HEK293 (cell line): Measurements from ENCODE around the gene CBS.
"Not testable (repeated sequence)": the region's sequence is repeated elsewhere in the genome, so short reads cannot be mapped to it uniquely, and the experiment has no call there.

Experiments
- IKZF3 ChIP-seq: fragments of 450-650 bp; IDR thresholded peaks from 2 replicates; pipeline ENCODE4 v1.5.0; 2018; ENCODE audit warnings: missing biosample characterization, mild to moderate bottlenecking, missing genetic modification characterization, moderate library complexity
- ZNF155 ChIP-seq: fragments of 450-650 bp; formaldehyde crosslinking; IDR thresholded peaks from 2 replicates; pipeline ENCODE4 v1.5.1; 2016; ENCODE audit warnings: missing biosample characterization, missing genetic modification characterization
- ZNF184 ChIP-seq: fragments of 450-650 bp; IDR thresholded peaks from 2 replicates; pipeline ENCODE4 v1.5.1; 2018; ENCODE audit warnings: missing biosample characterization, mild to moderate bottlenecking, missing genetic modification characterization
- ZNF202 ChIP-seq: fragments of 450-650 bp; formaldehyde crosslinking; IDR thresholded peaks from 2 replicates; pipeline ENCODE4 v1.5.1; 2016; ENCODE audit warnings: missing biosample characterization, missing genetic modification characterization, borderline replicate concordance
- TF ChIP-seq, protein P1 (sequence below): fragments of 450-650 bp; formaldehyde crosslinking; IDR thresholded peaks from 2 replicates; pipeline ENCODE4 v1.5.1; 2016; ENCODE audit warnings: missing biosample characterization, missing genetic modification characterization
- TF ChIP-seq, protein P2 (sequence below): fragments of 450-650 bp; formaldehyde crosslinking; IDR thresholded peaks from 2 replicates; pipeline ENCODE4 v1.5.1; 2016; ENCODE audit warnings: missing biosample characterization, missing genetic modification characterization
- TF ChIP-seq, protein P3 (sequence below): fragments of 450-650 bp; formaldehyde crosslinking; IDR thresholded peaks from 2 replicates; pipeline ENCODE4 v1.5.1; 2016; ENCODE audit warnings: missing biosample characterization, missing genetic modification characterization
- TF ChIP-seq, protein P4 (sequence below): fragments of 450-650 bp; formaldehyde crosslinking; conservative IDR thresholded peaks from 2 replicates; pipeline ENCODE4 v1.5.1; 2016; ENCODE audit warnings: low read depth, missing biosample characterization, missing genetic modification characterization

DNA sequence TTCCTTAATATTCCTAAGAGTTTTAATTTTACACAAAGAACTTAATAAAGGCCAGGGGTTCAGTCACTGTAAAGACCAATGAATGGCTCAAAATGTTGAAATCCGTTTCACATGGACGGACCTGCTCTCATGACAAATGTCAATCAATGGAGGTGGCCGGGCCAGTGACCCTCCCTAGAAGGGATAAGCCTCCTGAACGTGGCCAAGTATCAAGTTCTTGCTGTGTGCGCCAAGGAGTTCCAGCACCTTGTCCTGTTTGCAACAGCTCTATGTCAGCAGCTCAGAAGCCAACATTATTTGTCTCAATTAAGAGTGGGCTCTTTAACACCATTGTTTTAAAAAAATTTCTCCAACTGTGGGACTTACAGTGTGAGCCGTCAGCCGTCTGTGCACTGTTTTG lies 25.4 kb upstream of the CBS start:
- not testable (repeated sequence) for TF ChIP-seq ZNF184; IKZF3 (tag by site-specific recombination); ZNF202 (tag by site-specific recombination); ZNF155 (tag by site-specific recombination)
- TF ChIP-seq, protein P1, sequence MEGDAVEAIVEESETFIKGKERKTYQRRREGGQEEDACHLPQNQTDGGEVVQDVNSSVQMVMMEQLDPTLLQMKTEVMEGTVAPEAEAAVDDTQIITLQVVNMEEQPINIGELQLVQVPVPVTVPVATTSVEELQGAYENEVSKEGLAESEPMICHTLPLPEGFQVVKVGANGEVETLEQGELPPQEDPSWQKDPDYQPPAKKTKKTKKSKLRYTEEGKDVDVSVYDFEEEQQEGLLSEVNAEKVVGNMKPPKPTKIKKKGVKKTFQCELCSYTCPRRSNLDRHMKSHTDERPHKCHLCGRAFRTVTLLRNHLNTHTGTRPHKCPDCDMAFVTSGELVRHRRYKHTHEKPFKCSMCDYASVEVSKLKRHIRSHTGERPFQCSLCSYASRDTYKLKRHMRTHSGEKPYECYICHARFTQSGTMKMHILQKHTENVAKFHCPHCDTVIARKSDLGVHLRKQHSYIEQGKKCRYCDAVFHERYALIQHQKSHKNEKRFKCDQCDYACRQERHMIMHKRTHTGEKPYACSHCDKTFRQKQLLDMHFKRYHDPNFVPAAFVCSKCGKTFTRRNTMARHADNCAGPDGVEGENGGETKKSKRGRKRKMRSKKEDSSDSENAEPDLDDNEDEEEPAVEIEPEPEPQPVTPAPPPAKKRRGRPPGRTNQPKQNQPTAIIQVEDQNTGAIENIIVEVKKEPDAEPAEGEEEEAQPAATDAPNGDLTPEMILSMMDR (tag by site-specific recombination): not testable (repeated sequence)
- TF ChIP-seq, protein P2, sequence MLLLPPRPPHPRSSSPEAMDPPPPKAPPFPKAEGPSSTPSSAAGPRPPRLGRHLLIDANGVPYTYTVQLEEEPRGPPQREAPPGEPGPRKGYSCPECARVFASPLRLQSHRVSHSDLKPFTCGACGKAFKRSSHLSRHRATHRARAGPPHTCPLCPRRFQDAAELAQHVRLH (tag by site-specific recombination): not testable (repeated sequence)
- TF ChIP-seq, protein P3, sequence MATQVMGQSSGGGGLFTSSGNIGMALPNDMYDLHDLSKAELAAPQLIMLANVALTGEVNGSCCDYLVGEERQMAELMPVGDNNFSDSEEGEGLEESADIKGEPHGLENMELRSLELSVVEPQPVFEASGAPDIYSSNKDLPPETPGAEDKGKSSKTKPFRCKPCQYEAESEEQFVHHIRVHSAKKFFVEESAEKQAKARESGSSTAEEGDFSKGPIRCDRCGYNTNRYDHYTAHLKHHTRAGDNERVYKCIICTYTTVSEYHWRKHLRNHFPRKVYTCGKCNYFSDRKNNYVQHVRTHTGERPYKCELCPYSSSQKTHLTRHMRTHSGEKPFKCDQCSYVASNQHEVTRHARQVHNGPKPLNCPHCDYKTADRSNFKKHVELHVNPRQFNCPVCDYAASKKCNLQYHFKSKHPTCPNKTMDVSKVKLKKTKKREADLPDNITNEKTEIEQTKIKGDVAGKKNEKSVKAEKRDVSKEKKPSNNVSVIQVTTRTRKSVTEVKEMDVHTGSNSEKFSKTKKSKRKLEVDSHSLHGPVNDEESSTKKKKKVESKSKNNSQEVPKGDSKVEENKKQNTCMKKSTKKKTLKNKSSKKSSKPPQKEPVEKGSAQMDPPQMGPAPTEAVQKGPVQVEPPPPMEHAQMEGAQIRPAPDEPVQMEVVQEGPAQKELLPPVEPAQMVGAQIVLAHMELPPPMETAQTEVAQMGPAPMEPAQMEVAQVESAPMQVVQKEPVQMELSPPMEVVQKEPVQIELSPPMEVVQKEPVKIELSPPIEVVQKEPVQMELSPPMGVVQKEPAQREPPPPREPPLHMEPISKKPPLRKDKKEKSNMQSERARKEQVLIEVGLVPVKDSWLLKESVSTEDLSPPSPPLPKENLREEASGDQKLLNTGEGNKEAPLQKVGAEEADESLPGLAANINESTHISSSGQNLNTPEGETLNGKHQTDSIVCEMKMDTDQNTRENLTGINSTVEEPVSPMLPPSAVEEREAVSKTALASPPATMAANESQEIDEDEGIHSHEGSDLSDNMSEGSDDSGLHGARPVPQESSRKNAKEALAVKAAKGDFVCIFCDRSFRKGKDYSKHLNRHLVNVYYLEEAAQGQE: not testable (repeated sequence)
- TF ChIP-seq, protein P4, sequence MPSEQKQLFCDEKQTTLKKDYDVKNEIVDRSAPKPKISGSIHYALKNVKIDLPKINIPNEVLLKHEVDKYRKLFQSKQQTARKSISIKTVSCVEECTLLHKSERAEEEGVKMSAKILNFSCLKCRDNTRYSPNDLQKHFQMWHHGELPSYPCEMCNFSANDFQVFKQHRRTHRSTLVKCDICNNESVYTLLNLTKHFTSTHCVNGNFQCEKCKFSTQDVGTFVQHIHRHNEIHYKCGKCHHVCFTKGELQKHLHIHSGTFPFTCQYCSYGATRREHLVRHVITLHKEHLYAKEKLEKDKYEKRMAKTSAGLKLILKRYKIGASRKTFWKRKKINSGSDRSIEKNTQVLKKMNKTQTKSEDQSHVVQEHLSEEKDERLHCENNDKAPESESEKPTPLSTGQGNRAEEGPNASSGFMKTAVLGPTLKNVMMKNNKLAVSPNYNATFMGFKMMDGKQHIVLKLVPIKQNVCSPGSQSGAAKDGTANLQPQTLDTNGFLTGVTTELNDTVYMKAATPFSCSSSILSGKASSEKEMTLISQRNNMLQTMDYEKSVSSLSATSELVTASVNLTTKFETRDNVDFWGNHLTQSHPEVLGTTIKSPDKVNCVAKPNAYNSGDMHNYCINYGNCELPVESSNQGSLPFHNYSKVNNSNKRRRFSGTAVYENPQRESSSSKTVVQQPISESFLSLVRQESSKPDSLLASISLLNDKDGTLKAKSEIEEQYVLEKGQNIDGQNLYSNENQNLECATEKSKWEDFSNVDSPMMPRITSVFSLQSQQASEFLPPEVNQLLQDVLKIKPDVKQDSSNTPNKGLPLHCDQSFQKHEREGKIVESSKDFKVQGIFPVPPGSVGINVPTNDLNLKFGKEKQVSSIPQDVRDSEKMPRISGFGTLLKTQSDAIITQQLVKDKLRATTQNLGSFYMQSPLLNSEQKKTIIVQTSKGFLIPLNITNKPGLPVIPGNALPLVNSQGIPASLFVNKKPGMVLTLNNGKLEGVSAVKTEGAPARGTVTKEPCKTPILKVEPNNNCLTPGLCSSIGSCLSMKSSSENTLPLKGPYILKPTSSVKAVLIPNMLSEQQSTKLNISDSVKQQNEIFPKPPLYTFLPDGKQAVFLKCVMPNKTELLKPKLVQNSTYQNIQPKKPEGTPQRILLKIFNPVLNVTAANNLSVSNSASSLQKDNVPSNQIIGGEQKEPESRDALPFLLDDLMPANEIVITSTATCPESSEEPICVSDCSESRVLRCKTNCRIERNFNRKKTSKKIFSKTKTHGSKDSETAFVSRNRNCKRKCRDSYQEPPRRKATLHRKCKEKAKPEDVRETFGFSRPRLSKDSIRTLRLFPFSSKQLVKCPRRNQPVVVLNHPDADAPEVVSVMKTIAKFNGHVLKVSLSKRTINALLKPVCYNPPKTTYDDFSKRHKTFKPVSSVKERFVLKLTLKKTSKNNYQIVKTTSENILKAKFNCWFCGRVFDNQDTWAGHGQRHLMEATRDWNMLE: not testable (repeated sequence)
